Suppressor macrophage treated with lipopolysaccharide for 4 hours (primary cell): ENCODE results near the gene TRPM2.
A peak's percentile ranks its signal among the peaks of the same experiment; 100 is the strongest.
"Not testable (repeated sequence)": the region's sequence is repeated elsewhere in the genome, so short reads cannot be mapped to it uniquely, and the experiment has no call there.

Experiments
- DNase-seq: peaks from one replicate; pipeline ENCODE4 v3.0.0-alpha.2; 2020

The TRPM2 gene

DNA sequence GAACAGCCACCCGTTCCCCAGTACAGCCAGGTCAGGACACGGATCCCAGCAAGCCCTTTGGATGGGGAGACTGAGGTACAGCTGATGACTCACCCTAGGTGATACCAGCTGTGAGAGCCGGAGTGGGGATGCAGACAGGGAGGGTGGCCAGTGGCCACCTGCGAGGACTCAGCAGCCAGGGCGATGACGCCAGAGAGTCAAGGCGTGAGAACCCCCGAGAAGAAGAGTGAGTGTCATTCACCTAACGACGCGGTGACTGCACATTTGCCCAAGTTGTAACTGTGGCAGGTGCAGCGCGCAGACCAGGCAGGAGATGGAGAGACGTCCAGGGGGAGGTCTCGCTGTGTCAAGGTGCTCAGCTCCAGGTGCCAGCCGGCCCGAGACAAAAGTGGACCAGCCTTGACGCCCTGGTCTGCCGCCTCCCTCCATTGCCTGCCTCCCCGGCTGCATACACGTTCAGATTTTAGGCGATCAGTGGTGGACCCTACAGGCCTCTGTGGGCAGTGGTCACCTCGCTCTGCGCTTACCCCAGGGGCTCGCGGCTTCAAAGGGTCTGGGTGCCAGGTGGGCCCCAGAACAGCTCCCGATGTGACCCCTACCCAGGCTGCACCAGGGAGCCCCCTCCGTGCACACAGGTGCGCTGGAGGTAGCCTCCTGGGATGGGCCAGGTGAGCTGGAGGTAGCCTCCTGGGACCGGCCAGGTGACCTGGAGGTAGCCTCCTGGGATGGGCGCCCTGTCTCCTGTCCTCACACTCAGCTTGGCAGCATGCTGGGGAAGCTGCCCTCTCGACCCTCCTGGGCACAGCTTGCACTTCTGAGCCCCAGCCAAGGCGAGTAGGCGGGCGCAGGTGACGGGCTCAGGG lies 113.8 kb downstream of the TRPM2 start:
- DNase-seq = no peak

DNA sequence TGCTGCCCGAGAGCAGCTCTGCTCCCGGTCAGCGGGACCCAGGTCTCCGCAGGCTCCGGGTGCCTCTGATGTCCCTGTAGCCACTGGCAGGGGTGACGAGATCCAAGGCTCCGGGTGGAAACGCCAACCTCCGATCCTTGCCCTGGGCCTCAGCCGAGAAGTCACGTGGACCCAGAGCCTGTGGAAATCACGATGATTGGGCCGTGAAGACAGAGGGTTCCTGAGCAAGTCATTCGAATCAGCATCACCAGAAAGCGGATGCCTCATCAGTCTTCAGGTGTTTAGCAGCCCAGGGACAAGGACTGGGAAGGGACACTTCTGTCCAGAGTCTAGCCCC lies 114.4 kb downstream of the TRPM2 start:
- no peak for DNase-seq

DNA sequence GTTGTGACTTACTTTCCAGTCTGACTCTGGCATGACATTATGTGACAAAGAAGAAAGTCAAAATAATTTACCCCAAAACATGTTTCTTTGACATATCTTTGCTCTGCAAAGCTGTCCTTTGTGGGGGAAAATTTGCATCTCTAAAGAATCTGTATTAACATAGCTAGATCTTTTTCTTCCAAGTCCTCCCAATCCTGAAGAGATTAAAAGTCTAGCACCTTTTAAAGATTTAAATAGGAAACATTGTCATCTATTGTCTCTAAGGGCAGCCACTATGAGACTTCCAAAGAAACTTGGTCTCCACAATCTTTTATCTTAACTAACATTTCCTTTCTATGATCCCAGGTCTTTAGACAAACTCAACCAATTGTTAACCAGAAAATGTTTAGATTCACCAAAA lies 117.9 kb downstream of the TRPM2 start:
- no peak for DNase-seq

DNA sequence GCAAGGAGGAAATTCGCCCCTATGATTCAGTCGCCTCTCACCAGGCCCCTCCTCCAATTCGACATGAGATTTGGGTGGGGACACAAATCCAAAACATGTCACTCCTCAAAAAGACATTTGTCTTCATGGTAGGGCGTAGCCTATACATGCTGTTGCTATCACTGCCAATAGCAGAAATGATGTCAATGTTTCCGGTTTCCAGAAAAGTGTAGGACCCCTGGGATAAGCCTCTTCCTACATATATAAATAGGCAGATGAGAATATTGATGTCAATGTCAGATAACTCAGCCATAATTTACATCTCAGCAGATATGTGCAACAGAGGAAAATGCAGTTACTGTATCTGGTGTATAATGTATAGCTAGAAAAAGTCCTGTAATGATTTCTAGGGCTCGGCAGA lies 118.6 kb downstream of the TRPM2 start:
- DNase-seq = no peak

- no peak for DNase-seq
Observed at GRCh38 chr21:44473915-44474555, 120.6 kb downstream of the TRPM2 start.

DNA sequence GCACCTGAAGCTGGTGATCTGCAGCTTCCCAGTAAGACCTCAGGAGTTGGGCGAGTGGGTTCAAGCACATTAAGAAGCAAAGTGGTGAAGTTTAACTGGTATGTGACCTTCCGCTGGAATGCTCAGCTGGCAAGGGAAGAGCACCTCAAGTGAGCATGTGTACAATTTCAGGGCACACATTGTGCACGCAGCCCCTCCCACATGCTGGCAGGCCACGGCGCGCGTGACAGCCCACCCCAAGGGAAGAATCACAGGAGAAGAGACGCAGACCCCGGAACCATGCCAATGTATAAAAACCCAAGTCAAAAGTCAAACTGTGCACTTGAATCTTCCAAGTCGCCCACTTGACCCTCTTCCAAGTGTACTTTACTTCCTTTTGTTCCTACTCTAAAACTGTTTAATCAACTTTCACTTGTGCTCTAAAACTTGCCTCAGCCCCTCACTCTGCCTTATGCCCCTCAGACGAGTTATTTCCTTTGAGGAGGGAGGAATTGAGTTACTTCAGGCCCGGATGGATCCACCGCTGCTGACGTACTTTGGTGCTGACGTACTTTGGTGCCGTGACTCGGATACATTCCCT lies 121.9 kb downstream of the TRPM2 start:
- DNase-seq = no peak

DNA sequence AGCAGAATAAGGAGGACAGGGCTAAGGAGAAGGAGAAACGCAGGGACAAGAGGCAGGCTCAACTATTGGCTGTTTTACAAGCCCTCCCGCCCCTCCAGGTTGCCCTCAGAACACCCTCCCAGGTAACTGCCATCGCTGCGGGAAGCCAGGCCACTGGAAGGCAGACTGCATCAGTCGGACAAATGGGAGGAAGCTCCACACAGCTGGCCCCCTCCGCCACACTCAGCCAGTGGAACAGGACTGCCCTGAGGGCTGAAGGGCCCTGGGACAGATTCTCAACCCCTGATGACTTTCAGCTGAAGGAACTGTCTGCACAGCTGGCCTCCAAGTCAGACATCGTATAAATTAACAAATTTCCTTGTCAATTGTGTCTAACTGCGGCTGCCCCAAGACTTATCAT lies 123.7 kb downstream of the TRPM2 start:
- no peak for DNase-seq

- no peak for DNase-seq
Observed at GRCh38 chr21:44477712-44478111, 124.3 kb downstream of the TRPM2 start.

DNA sequence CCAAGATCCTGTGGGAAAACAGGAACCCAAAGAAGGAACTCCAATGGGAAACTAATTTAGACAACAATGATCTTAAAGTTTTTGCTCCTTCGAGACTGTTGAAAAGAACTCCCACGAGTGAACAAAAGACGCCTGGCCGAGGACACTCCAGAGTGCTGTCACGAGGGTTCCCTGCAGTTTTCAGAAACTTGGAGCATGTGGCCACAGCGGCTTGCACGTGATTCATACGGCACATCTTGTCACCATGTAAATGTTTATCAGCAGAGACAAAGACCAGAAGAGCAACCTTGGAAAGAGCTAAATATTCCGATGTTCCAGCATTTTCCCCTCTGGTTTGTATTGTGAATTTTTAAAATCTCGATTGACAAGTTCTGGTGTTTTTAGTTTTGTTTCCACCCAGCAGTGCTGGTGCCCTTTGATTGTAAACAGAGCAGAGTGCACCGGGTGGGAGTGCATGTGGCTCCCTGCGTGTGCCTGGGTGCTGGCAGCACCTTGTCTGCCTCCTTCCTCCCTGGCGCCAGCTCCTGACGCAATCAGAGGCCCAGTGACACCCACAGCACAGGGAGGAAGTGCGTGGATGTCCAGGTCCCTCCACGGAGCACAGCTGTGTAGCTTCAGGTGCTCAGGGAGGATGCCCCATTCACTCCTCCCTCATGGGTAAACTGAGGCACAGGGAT lies 124.8 kb downstream of the TRPM2 start:
- no peak for DNase-seq

GRCh38 chr21:44478801-44479167 lies 125.4 kb downstream of the TRPM2 start:
- DNase-seq = no peak

GRCh38 chr21:44479556-44480199 lies 126.3 kb downstream of the TRPM2 start:
- DNase-seq = not testable (repeated sequence)

DNA sequence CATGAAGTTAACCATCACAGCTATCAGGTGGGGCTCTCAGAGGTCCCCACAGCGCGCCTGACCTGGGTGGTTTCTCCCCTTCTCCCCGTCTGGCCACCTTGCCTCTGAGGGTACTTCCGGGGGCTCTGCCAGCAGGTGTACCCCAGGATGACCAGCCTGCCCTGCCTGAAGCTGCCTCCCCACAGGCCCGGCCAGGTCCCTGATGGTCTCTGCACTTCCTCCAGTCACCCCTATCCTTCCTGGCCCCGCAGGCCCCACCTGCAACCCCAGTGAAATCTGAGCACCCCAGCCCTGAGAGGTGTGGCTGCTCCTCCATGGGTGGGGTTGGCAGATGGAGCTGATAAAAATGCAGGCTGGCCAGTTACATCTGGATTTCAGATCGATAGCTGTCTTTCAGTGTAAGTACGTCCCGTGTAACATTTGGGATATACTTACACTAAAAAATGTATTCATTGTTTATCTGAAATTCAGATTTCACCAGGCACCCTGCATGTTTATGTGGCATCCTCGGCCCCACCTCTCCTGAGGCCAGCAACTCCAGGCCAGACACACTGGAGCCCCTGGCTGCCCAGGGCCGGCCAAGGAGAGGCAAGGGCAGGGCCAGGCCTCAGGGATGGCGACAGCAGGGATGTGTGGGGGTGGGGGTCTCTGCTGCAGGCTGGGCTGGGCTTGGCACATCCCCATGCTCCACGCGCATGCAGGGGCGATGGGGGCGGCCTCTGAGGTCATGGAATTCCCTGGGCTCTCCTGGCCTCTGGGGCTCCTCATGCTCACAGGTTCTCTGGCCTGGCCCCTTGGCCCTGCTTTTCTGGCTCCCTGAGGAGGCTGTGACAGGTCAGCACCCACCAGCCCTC lies 127.0 kb downstream of the TRPM2 start:
- DNase-seq = no peak

DNA sequence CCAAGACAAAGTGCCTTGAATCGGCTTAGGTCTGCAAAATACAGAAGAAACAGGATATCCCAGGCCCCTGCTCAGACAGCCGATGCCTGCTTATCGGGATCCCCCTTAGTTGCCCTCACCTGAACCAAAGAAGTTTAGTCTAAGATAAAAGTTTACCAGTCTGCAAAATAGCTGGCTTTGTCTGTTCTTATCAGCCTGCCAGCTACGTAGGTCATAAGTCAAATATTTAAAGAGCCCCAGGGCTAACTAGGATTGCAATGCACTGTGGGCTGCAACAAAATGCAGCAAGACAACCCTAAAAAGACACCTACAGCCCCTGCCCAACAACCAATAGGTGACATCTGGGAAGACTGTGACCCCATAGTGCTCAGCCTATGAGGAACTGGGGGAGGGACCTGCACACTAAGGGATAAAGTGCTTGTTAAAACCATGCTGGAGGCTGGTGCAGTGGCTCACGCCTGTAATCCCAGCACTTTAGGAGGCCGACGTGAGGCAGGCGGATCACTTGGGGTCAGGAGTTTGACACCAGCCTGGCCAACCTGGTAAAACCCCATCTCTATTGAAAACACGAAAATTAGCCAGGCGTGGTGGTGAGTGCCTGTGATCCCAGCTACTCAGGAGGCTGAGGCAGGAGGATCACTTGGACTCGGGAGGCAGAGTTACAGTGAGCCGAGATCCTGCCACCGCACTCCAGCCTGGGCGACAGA lies 129.3 kb downstream of the TRPM2 start:
- DNase-seq = no peak

GRCh38 chr21:44483288-44484237 lies 130.1 kb downstream of the TRPM2 start:
- DNase-seq = no peak

GRCh38 chr21:44484498-44485253 lies 131.3 kb downstream of the TRPM2 start:
- no peak for DNase-seq

DNA sequence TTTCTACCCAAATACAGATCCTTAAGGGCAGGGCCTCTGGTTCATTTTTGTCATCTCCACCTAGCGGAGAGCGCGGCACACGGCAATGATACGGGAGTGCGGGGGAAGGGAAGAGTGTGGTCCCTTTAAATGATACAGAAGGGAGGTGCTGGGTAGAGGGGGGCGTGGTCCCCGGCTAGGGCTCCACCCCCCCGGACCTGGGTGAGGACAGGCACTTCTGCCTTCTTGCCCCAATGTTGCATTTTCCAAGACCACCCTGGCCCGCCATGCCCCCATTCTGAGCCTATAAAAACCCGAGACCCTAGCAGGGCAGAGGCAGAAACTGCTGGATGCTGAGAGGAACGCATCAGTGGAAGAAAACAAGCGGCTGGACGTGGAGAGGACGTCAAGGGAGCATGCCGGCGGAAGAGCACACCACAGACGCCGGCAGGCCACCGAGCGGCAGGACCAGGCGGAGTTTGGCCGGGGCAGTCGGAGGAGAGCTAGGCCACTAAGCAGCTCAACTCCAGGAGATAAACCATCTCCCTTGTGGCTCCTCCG lies 131.9 kb downstream of the TRPM2 start:
- no peak for DNase-seq

DNA sequence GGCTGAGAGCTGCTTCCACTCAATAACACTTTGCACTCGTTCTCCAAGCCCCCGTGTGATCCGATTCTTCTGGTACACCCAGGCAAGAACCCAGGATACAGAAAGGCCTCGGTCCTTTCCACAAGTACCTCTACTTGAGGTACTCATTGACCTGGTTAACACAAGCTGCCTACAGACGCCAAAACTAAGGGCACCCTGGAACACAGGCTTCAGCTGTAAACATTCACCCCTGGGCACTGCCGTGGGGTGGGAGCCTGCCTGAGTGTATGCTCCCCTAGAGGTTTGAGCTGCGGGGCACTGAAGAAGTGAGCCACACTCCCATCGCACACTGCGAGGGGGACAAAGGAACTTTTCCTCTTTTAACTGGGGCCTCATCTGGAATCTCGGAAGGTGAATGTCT lies 132.4 kb downstream of the TRPM2 start:
- no peak for DNase-seq

DNA sequence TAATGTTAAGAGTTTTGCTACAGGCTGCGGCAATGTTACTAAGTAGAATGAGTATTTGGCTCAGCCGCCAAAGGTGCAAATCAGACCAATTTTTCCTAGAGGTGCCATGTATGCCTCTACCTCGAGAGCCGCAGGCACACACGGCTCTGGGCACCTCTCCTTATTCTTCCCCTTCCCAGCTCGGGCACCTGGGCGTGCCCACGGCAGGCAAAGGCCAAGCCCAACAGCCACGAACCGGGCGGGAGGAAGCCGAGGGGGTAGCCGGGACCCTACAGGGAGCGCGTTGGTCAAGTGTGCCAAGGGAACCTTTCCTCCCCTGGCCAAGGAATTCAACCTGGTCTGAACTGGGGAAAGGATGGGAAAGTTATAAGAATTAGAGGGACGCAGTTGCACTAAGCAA lies 132.9 kb downstream of the TRPM2 start:
- DNase-seq = no peak

DNA sequence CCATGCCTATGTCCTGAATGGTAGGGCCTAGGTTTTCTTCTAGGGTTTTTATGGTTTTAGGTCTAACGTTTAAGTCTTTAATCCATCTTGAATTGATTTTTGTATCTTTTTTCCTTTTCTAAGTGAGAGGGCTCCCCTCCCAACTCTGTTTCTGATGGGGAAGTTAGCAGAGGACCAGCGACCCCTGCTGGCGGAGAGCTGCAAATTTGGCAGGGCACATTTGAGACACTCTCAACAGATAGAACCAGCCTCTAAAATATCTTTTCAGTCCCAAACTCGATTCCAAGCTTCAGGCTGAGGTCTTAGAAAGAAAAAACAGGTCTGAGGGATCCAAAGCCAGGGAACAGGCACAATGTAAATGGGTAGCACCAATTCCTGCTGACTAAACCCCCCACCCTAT lies 134.4 kb downstream of the TRPM2 start:
- peak; percentile 41 for DNase-seq
